LoVo (cell line): ENCODE measurements around the gene C19orf44.

ENCODE experiments used
- DNase-seq: peaks from one replicate; pipeline ENCODE4 v3.0.0-alpha.2; 2016; ENCODE audit warnings: low spot score

C19orf44 gene

DNA sequence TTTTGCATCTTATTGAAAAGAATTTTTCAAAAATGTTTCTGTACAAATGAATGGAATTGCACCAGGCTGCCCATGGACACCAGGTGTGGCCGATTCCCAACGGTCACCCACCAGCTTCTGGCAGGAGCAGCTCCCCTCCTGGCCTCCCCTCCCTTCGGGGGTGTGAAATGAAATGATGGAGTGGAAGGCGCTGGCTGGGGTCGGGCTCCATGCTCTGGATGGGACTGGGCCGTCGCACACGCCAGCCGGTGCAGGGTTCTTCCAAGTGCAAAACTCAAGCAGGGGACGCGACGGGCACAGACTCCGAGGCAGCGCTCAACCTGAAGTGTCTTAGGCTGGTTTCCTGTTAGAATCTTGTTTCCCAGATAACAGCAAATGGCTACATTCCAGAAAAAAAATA lies 21.9 kb downstream of the C19orf44 start:
- DNase-seq, result no peak

DNA sequence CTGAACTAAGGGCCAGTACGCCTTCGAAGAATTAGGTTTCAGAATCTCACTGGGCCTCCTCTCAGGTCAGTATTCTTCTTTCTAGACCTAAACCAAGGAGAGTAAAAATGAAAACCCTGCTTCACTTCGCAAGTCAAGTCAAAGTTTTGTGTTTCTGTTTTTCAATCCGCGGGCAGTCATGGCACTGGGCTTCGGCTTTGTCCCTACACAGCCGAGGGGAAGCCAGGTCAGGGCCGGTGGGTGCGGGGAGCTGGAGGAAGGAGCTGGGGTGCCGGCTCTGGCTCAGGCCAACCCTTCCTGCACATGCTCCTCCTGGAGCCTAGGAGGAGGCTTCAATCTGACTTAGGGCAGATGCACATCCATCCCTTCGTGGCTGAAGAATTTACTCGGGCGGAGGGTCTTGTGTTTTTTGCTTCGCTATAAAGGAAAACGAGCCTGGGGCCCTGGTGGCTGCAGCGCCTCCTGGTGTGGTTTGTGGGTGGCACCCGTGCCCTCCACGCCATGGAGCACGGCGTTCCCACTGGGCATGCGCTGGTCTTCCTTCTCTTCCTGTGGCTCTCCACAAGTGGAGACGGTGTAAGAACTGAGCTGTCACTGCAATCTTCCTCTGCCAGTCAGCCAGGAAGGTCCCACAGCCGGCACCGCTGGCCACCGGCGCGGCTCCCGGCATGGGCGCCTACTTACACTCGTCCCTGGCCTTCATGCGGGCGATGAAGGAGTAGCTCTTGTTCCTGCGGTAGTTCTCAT lies 22.5 kb downstream of the C19orf44 start:
- DNase-seq, result no peak

DNA sequence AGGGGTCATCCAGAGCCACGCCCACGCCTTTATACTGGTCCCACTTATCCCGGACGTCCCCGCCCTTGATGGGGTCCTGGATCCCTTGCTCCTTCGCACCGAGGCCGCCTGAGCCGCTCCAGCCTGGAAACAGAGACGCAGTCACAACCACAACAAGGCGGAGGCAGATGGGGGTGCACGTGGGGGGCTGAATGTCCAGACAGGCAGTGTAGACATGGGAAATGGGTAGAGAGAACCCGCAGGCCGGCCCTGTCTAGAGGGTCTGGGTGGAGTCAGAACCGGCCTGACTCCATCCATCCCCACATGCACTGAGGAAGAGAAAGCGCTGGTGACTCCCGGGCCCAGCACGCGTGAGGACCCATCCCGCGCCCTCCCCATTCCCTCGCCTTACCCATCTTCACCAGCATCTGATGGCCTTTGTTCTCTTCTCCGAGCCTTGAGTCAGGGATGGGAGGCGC lies 23.1 kb downstream of the C19orf44 start:
- no peak for DNase-seq

DNA sequence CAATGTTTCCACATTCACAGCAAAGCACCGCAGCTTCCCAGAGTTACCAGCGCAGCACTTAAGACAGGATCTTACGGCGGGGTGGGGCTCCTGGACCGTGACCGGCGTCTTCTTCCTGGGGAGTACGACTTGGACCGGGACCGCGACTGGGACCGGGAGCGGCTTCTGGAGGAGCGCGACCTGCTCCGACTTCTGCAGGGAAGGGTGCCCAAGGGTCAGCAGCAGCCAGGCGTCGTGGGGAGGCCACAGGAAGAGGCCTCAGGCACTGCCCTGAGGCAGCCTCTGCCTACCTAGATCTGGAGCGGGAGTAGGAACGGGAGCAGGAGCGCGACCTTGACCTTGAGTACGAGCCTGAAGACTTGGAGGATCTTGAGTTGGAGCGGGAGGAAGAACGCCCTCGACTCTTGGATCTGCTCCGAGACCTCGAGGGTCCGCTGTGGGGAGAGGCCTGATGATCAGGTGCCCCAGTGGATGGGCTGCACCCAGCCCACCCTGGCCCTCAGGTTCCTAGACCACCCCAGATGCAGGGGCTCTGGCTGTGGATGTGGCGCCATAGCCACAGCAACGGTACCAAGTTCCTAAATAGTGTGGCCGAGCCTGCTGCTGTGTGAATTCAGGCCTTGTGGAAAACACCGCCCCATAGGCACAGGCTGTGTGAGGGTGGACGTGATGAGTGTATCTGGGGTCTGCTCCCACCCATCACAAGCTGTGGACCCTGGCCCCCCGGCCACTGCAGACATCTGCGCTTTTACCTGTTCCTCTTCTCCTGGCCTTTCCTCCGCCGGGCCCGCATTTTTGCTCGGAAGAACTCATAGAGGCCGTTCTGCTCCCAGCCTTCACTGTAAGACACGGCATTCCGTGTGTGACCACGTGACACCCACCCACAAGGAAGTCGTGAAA lies 24.1 kb downstream of the C19orf44 start:
- no peak for DNase-seq

DNA sequence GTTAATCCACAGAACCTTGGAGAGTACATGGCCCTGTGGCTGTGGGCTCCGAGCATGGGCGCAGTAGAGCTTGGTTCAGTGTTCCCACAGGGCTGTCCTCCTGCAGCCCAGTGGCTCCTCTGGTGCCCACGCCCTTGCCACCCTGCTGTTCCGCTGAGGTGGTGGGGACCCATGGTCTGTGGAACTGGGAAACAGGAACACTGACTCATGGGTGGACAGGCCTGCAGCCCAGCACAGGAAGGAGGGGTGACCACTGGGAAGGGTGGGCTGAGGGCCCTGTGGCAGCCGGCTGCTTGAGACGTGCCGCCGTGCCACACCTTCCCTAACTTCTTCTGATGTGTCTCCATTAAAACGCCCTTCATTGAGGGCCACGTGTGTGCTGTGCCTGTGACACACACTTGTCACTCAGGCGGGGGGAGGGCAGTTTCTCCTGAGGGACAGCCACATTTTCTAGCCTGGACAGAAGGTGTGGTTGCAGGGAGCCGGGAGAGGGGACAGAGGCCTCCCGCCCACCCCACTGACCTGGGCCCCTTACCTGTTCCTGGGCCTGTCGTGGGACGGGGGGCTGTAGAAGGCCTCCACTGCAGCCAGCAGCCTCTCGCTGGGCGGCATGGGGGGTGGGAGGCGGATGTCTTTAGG lies 24.9 kb downstream of the C19orf44 start:
- no peak for DNase-seq

DNA sequence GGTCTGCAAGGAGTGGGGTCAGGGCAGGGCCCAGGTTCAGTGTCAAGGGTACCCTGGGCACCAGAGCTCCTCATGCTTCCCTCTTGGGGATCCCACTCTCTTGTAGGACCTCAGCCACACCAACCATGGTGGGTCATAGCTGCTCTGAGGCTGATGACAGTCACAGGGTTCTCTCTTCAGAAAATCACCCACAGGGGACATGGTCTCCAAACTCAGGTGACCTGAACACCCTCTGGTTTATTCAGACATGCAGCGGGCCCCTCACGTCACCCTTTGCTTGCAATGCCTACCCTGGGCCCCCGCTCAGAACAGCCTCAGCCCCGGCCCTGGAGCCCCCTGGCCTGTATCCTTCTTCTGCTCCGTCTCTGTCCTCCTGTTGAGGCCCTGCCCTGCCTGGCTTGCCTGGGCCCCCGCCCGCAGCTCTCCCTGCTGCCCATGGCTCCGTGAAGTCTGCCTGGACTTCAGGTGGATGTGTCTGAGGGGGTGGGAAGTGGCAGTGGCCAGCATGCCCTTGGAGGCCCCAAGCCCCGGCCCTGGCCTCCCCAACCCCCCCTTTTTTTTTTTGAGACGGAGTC lies 25.6 kb downstream of the C19orf44 start:
- DNase-seq, result no peak

DNA sequence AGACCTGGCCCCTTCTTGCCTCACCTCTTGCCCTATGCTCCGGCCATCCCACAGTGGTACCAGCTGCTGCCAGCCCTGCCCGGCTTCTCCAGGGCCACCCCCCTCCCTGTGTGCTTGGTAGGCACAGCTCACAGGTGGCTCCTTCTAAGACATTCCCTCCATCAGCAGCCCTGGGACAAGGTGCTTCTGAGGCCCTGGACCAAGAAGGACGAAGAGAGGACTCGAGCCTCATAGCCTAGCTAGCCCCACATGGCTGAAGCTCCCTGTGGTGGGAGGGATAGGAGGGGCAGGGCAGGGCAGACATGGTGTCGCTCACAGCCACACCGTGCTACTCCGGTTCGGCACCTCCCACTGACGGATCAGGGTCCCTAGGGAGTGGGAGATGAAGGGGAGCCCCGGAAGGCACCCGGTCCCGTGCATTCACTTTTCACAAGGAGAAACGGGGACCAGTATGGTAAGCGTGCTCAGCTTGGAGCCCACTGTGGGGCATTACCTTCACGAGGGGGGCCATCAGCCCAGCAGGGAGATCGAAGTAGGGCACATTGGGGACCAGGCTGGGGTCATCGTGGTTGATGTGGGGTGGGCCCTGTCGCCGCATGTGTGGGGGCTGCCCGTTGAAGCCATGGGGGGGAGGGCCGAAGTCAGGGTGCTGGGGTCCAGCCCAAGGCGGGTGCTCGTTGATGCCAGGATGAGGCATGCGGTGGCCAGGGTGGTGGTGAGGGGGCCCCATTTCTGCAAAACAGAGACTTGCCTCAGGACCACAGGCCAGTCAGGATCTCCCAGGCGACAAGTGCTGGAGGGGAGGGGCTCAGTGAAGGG lies 26.6 kb downstream of the C19orf44 start:
- DNase-seq, result no peak

DNA sequence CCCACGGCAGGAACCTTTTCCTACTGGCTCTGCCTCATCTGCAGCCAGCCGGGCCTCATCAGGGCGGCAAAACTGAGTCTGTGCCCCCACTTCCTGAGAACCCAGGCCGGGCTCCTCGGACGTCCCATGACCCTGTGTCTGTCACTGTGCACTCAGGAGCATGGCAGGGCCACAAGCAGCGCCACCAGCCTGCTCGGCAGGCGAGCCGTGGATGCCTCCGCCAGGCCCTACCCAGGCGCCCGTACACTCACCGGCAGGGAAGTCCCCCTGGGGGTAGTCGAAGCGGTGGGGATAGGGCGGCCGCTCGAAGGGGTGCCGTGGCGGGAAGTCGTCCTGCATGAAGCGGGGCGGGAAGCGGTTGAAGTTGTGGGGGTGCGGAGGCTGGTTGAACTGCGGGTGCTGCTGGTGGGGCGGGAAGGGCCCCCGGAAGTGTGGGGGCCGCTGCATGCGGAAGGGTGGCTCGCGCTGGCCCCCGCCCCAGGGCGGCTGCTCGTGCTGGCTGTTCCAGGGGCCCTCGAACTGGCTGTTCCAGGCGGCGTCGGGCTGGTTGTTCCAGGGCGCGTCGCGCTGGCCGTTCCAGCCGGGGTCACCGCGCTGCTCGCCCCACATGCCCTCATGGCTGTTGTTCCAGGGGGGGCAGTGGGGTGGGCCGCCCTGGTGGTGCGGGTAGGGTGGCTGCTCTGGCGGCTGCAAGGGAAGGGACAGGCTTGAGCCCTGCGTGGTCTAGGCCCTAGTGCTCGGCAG lies 29.0 kb downstream of the C19orf44 start:
- no peak for DNase-seq

DNA sequence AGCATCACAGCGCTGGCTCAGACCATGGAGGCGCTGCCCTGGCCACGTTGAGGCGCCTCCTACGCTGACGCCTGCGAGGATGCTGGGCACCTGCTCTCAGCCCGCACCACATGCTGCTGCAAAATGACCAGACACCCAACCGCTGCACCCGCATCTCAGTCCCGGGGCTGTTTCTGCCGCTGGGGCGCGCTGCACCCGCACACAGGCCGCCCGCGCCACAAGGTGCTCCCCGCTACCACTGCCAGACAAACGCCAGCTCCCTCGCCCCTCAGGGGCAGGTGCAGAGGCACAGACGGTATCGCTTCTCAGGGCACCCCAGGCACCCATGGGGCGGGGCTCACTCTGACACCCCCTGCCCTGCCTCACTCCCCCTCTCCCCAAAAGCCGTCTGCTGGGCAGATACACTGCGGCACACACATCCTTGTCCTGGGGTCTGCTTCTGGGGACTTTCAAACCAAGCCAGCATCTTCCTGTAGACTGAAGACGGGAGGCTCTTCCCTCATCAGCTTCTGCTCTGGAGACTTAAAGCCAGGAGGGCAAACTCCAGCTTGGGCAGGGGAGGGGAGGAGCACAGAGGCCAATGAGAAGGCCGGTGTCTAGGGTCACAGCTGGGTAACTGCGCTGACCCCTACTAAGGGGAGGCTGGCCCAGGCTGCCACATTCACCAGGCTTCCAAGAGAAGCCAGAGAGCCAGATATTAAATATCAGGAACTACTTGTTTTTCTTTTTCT lies 29.7 kb downstream of the C19orf44 start:
- DNase-seq, result no peak

DNA sequence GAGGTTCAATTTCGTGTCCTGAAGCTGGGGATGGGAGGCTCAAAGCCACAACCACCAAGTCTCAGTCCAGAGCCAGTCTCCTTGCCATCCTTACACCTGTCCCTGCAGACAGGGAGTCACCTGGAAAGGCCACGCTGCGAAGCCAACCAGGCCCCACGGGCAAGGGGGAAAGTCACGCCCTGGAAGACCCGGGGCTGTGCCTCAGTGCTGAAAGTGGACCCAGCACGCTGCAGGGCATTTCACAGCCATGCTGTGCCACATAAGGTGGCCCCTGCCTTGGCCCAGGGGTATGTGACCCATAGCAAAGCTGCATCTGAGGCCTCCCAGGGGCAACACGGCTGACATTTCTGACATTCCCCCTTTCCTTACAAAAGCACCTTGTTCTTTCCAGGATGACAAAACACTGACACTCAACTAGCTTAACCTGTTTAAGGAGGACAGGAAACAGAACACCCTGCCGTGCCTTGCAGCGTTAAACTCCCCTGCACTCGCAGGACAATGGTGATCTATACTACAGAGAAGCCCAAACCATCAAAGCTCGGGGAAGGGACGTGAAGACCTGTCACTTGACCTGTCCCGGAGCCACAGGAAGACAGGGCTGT lies 31.2 kb downstream of the C19orf44 start:
- DNase-seq, result no peak

DNA sequence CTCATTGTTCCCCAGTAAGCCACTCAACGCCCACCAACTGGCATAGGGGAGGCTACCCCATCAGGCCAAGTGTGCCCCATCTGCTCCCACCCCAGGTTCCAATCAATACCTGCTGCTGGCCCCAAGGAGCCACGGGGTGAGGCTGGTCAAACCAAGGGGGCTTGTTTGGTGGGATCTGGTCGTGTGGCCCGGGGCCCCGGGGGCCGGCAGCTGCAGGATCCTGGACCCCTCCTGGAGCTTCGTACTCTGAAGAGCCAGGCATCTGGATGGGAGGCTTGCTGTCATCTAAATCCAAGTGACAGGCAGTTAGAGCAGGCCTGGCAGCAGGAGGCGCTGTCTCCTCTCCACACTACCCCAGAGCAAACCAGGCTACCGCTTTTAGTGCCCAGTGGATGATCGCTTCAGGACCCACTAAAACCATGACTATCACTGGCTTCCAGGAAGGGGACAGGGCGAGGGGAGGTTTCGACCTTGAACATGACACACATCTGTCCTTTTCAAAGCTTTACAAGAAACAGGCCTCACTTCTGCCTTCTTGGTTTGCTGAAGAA lies 31.9 kb downstream of the C19orf44 start:
- no peak for DNase-seq

DNA sequence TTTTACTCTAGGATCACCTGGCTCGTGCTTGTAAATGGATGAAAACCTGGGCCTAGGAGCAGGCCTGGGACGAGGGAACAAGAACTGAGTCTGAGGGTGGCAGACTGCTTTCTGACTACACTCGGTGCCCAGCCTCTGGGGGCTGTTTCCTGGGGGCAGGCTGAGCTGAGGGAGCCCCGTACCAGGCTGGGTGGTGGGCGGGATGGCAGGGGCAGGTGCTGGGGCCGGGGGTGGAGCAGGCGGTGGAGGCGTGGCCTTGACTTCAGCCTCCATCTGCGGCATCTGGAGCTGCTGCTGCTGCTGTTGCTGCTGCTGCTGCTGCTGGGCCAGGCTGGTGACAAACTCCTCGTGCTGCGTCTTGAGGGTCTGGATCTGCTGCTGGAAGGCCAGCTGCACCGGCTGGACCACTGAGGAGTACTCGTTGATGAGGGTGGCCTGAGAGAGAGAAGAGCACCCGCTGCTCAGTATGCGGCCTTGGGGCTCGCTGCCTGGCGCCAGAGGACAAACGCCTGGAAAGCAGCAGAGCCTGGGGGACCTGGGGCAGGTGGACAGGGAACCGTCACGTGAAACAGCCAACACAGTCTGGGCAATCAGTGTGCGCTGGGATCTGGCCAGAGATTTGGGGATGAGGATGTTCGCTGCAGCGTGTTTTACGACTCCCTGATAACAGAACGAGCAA lies 33.4 kb downstream of the C19orf44 start:
- no peak for DNase-seq

DNA sequence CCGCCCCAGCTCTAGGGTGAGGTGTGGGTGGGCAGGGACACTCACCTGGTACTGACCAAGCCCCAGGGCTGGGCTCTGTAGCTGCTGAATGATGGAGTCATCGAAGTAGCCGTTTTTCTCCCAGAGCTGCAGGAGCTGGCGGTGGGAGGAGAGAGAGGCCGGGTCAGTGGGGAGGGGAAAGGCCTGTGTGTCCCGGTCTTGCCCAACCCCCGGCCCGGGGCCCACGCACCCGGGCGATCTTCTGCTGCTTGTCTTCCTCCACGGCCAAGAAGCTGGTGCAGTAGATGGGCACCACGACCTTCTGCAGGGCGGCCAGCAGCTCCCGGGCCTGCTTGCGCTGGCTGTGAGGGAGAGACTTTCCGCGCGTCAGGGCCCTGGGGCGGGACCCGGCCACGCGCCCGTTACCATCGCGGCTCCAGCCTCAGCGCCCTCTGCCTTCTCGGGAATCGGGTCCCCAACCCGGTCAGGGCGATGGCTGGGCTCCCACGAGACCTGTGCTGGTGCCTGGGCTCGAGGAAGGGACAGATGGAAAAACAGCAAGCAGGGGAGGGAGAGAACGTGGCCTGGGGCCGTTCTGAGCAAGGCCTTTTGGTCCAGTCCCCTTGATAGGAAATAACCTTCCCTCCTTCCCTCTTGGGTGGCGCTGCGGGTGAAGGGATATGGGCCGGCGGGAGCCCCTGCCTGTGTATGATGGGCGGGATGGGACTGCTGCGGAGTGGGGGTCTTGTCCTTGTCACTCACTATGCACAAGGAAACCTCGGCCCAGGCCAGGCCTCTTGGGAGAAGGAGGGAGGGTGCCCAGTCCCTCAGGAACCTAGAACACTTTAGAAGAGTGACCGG lies 34.6 kb downstream of the C19orf44 start:
- no peak for DNase-seq

DNA sequence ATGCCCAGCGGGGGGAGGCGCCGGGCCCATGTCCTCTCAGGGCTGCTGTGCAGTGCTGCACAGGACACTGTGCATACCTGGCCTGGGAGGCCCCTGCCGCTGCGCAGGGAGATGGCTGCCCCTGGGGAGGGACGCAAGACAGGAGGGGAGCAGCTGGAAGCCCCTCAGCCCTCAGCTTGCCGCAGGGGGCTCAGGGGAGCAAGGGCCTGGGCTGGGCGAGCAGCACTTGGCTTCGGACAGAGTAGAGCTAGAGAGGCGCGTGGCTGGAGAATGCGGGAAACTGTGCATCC lies 35.1 kb downstream of the C19orf44 start:
- no peak for DNase-seq

DNA sequence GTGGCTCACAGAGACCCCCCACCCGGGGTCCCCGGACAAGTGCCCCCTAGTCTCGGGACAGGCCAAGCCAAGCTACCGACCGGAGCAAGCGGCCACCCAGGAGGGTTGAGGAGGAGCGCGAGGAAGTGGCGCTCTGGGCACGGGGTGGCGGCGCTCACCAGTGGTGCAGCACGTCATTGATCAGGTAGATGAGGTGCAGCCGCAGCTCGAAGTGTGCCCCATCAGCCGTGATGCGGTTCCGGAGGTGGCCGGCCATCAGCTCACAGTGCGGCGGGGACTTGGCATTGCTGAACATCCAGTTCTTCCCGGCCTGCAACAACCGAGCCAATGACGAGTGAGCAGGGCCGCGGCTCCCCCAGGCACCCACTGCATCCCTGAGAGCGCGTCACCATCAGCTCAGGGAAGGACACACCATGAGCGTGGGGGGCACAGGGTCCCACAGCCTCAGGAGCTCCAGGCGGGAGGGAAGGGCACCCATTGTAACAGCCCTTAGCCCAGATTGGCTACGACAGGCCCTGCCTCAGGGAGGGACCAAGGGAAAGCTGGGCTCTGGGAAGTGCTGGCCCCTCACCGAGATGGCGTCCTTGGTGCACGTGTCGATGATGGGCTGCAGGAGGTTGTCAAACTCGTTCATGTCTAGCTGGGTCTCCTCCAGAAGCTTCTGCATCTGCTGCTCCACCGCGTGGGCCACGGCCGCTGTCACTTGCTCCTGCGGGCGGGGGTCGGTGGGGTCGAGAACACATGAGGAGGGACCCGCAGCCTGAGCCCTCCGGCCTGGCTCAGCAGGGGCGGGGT lies 36.4 kb downstream of the C19orf44 start:
- no peak for DNase-seq

DNA sequence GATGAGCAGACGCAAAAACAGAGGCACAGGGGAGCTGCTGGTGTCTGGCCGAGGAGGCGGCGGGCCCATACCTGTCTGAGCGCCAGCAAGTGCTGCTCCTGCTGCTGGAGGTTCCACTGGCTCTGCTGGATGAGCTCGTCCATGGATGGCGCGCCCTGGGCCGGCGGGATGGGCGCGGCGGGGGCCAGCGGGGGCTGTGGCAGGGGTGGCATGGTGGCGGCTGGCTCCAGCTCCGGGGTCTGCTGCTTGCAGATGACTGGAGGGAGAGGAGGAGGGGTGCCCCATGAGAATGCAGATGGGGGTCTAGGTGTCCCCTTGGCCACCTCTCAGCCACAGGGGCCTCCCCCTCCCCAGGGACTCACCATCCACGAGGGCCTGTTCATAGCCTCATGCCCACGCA lies 39.2 kb downstream of the C19orf44 start:
- no peak for DNase-seq

DNA sequence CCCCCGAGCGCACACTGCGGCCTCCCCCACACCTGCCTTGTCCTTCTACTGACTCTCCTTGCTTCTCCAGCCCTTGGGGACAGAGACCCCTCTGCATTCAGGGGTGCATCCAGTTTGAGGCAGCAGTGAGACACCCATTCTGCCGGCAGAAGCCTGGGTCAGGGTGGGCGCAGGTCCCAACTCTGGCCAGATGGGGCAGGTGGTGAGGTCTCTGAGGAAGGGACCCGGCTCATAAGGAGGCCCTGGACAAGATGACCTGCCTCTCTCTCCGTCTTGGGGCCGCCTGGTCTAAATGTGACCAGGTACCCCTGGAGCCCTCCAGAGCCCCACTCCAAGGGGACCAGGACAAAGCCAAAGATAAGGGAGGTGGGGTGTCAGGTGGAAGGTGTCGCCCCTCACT lies 39.9 kb downstream of the C19orf44 start:
- DNase-seq, result no peak
